ENCODE data around the gene NEUROG3. TPM values are rescaled to one million over a fixed set of nuclear protein-coding genes. Genes with fewer than 3 reads are reported as not detected.

Gene NEUROG3
- total RNA-seq, 2 experiments from 2014 or later, result not detected

GRCh38 chr10:69618746-69619145 is 45.5 kb upstream of the NEUROG3 start:
- no peak overlapping the region for H2AFZ ChIP-seq (ENCODE audit: low read length)
- no peaks in the 10 kb centered on the region for H3K9me2 ChIP-seq (ENCODE audit: insufficient read depth, low read length)
- POLR2A ChIA-PET, result no interaction called here
- H3K79me2 ChIP-seq (ENCODE audit: insufficient read depth, low read depth, low read length), result no peaks in the 10 kb centered on the region
- DNase-seq (ENCODE audit: low spot score), result no peak
- H3K4me3 ChIP-seq (ENCODE audit: low read depth, low read length, poor library complexity, severe bottlenecking), result no peak overlapping the region
- peaks cover 7% of the 10 kb centered on the region; the same call in 1 of the 2 replicates for H3K9me3 ChIP-seq (ENCODE audit: low read length)
- H4K20me1 ChIP-seq (ENCODE audit: insufficient read depth, low read length), result no peaks in the 10 kb centered on the region
- BruUV-seq (replicated peaks), result no TSS peak
- no peak overlapping the region for H3K27ac ChIP-seq (ENCODE audit: low read depth, low read length, poor library complexity, severe bottlenecking)
- no peak for TF ChIP-seq EZH2phosphoT487 (IDR thresholded peaks at IDR 0.05; ENCODE audit: borderline replicate concordance, low read depth, low read length)
- TF ChIP-seq, protein P1, sequence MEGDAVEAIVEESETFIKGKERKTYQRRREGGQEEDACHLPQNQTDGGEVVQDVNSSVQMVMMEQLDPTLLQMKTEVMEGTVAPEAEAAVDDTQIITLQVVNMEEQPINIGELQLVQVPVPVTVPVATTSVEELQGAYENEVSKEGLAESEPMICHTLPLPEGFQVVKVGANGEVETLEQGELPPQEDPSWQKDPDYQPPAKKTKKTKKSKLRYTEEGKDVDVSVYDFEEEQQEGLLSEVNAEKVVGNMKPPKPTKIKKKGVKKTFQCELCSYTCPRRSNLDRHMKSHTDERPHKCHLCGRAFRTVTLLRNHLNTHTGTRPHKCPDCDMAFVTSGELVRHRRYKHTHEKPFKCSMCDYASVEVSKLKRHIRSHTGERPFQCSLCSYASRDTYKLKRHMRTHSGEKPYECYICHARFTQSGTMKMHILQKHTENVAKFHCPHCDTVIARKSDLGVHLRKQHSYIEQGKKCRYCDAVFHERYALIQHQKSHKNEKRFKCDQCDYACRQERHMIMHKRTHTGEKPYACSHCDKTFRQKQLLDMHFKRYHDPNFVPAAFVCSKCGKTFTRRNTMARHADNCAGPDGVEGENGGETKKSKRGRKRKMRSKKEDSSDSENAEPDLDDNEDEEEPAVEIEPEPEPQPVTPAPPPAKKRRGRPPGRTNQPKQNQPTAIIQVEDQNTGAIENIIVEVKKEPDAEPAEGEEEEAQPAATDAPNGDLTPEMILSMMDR (conservative IDR thresholded peaks at IDR 0.05; ENCODE audit: low read length), result no peak
- no peaks in the 10 kb centered on the region for H3K36me3 ChIP-seq (ENCODE audit: insufficient read depth, low read length)
- CTCF ChIA-PET (ENCODE audit: unreplicated experiment), result no interaction called here
- H3K4me1 ChIP-seq (ENCODE audit: insufficient read depth, low read length, poor library complexity, severe bottlenecking), result peaks cover 11% of the 10 kb centered on the region
- intact Hi-C loops (cut with micrococcal nuclease; ENCODE audit: unreplicated experiment), result no loop called here
- H3K4me2 ChIP-seq (ENCODE audit: low read length), result no peak overlapping the region

- BruUV-seq (replicated peaks), result no TSS peak
- Histone ChIP-seq H2AFZ (ENCODE audit: low read length) (no peak overlapping the region), H3K4me1 (ENCODE audit: insufficient read depth, low read length, poor library complexity, severe bottlenecking) (peaks cover 11% of the 10 kb centered on the region), H3K9me3 (ENCODE audit: low read length) (0 out of 2 replicates have a peak, but pooled peaks cover 4% of the 10 kb centered on the region), H3K4me3 (ENCODE audit: low read depth, low read length, poor library complexity, severe bottlenecking) (no peak overlapping the region), H3K79me2 (ENCODE audit: insufficient read depth, low read depth, low read length) (no peaks in the 10 kb centered on the region), H3K27ac (ENCODE audit: low read depth, low read length, poor library complexity, severe bottlenecking) (no peak overlapping the region), H3K9me2 (ENCODE audit: insufficient read depth, low read length) (no peaks in the 10 kb centered on the region), H3K36me3 (ENCODE audit: insufficient read depth, low read length) (no peaks in the 10 kb centered on the region), H4K20me1 (ENCODE audit: insufficient read depth, low read length) (no peaks in the 10 kb centered on the region), H3K4me2 (ENCODE audit: low read length) (no peak overlapping the region)
- ChIA-PET CTCF (ENCODE audit: unreplicated experiment) (no interaction called here), POLR2A (interaction anchor here (0.7 kb wide), 1 partner anchor 8 kb away, joined by 3 read pairs; no protein-coding TSS in a partner anchor)
- TF ChIP-seq, protein P1 (conservative IDR thresholded peaks at IDR 0.05; ENCODE audit: low read length), result no peak
- no peak for TF ChIP-seq EZH2phosphoT487 (IDR thresholded peaks at IDR 0.05; ENCODE audit: borderline replicate concordance, low read depth, low read length)
- intact Hi-C loops (cut with micrococcal nuclease; ENCODE audit: unreplicated experiment), result no loop called here
- no peak for DNase-seq (ENCODE audit: low spot score)
Observed at GRCh38 chr10:69616358-69616757, 43.1 kb upstream of the NEUROG3 start.

- intact Hi-C loops (cut with micrococcal nuclease; ENCODE audit: unreplicated experiment), result no loop called here
- Histone ChIP-seq H3K79me2 (ENCODE audit: insufficient read depth, low read depth, low read length) (no peaks in the 10 kb centered on the region), H3K4me2 (ENCODE audit: low read length) (peak overlapping the region; percentile 38), H3K27ac (ENCODE audit: low read depth, low read length, poor library complexity, severe bottlenecking) (no peak overlapping the region), H2AFZ (ENCODE audit: low read length) (no peak overlapping the region), H3K9me3 (ENCODE audit: low read length) (peaks cover 11% of the 10 kb centered on the region; the same call in 1 of the 2 replicates), H4K20me1 (ENCODE audit: insufficient read depth, low read length) (no peaks in the 10 kb centered on the region), H3K9me2 (ENCODE audit: insufficient read depth, low read length) (no peaks in the 10 kb centered on the region), H3K4me3 (ENCODE audit: low read depth, low read length, poor library complexity, severe bottlenecking) (no peak overlapping the region), H3K4me1 (ENCODE audit: insufficient read depth, low read length, poor library complexity, severe bottlenecking) (peaks cover 11% of the 10 kb centered on the region), H3K36me3 (ENCODE audit: insufficient read depth, low read length) (no peaks in the 10 kb centered on the region)
- no peak for TF ChIP-seq EZH2phosphoT487 (IDR thresholded peaks at IDR 0.05; ENCODE audit: borderline replicate concordance, low read depth, low read length)
- TF ChIP-seq, protein P1 (conservative IDR thresholded peaks at IDR 0.05; ENCODE audit: low read length), result no peak
- ChIA-PET CTCF (ENCODE audit: unreplicated experiment) (no interaction called here), POLR2A (interaction anchor here (0.5 to 0.6 kb wide), 2 partner anchors 112 to 1563 kb away, joined by 3 to 4 read pairs; no protein-coding TSS in a partner anchor)
- DNase-seq (ENCODE audit: low spot score), result peak; percentile 52
- BruUV-seq (replicated peaks), result no TSS peak
Observed at GRCh38 chr10:69614130-69614529, 40.9 kb upstream of the NEUROG3 start.

All from OCI-LY7 (cell line).